ENCODE measurements around the gene SH3PXD2B.

Gene SH3PXD2B

DNA sequence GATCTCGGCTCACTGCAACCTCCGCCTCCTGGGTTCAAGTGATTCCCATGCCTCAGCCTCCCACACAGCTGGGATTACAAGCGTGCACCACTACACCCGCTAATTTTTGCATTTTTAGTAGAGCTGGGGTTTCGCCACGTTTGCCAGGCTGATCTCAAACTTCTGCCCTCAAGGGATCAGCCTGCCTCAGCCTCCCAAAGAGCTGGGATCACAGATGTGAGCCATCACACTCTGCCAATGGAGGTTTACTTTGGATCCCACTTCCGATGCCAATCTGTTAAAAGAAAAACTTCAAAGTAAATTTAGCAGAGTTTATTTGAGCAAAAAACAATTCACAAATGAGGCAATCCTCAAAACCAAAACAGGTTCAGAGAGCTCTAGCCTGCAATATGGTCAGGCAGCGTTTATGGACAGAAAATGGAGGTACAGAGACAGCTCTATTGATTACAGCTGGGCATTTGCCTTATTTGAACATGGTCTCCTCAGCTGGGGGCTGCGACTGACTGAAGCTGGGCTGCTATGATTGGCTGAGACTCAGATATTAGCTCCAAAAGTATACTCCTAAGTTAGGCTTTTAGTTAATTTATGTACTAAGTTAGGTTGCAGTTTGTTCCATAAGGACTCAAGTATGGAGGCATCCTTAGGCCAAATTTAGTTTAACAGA is 152.1 kb downstream of the SH3PXD2B start:
- TF ChIP-seq EGR1 (IDR thresholded peaks at IDR 0.05) (no peak), CREB1 (IDR thresholded peaks at IDR 0.05; ENCODE audit: low read depth) (no peak), RAD21 (IDR thresholded peaks at IDR 0.05; ENCODE audit: low read depth) (no peak), TAF1 (IDR thresholded peaks at IDR 0.05; ENCODE audit: low read depth) (no peak), EP300 (IDR thresholded peaks at IDR 0.05; ENCODE audit: borderline replicate concordance) (no peak), TEAD4 (IDR thresholded peaks at IDR 0.05) (no peak), CEBPB (IDR thresholded peaks at IDR 0.05) (no peak)

- TF ChIP-seq TCF12 (IDR thresholded peaks at IDR 0.05; ENCODE audit: low read depth) (no peak), ZBTB7A (IDR thresholded peaks at IDR 0.05; ENCODE audit: low read depth) (no peak), CREB1 (IDR thresholded peaks at IDR 0.05; ENCODE audit: low read depth) (no peak)
Measured at GRCh38 chr5:172299916-172300439, 154.3 kb downstream of the SH3PXD2B start.

- no peak for TF ChIP-seq TEAD4 (IDR thresholded peaks at IDR 0.05)
- TF ChIP-seq EGR1 (IDR thresholded peaks at IDR 0.05): no peak
- TF ChIP-seq ZBTB7A (IDR thresholded peaks at IDR 0.05; ENCODE audit: low read depth): no peak
- TF ChIP-seq REST (IDR thresholded peaks at IDR 0.05; ENCODE audit: low read depth): no peak
- TF ChIP-seq EP300 (IDR thresholded peaks at IDR 0.05; ENCODE audit: borderline replicate concordance): no peak
- no peak for TF ChIP-seq CEBPB (IDR thresholded peaks at IDR 0.05)
- TF ChIP-seq, protein P1, sequence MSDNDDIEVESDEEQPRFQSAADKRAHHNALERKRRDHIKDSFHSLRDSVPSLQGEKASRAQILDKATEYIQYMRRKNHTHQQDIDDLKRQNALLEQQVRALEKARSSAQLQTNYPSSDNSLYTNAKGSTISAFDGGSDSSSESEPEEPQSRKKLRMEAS (IDR thresholded peaks at IDR 0.05): no peak
- TF ChIP-seq CREB1 (IDR thresholded peaks at IDR 0.05; ENCODE audit: low read depth): no peak
- TF ChIP-seq TCF12 (IDR thresholded peaks at IDR 0.05; ENCODE audit: low read depth): no peak
- TF ChIP-seq FOXM1 (IDR thresholded peaks at IDR 0.05; ENCODE audit: borderline replicate concordance, low read depth): no peak
- TF ChIP-seq TAF1 (IDR thresholded peaks at IDR 0.05; ENCODE audit: low read depth): no peak
- TF ChIP-seq, protein P2, sequence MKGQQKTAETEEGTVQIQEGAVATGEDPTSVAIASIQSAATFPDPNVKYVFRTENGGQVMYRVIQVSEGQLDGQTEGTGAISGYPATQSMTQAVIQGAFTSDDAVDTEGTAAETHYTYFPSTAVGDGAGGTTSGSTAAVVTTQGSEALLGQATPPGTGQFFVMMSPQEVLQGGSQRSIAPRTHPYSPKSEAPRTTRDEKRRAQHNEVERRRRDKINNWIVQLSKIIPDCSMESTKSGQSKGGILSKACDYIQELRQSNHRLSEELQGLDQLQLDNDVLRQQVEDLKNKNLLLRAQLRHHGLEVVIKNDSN (IDR thresholded peaks at IDR 0.05): no peak
- no peak for TF ChIP-seq NFIC (IDR thresholded peaks at IDR 0.05)
- TF ChIP-seq RAD21 (IDR thresholded peaks at IDR 0.05; ENCODE audit: low read depth): no peak
- no peak for TF ChIP-seq YY1 (IDR thresholded peaks at IDR 0.05; ENCODE audit: low read depth)
Measured at GRCh38 chr5:172294831-172295230, 159.5 kb downstream of the SH3PXD2B start.

DNA sequence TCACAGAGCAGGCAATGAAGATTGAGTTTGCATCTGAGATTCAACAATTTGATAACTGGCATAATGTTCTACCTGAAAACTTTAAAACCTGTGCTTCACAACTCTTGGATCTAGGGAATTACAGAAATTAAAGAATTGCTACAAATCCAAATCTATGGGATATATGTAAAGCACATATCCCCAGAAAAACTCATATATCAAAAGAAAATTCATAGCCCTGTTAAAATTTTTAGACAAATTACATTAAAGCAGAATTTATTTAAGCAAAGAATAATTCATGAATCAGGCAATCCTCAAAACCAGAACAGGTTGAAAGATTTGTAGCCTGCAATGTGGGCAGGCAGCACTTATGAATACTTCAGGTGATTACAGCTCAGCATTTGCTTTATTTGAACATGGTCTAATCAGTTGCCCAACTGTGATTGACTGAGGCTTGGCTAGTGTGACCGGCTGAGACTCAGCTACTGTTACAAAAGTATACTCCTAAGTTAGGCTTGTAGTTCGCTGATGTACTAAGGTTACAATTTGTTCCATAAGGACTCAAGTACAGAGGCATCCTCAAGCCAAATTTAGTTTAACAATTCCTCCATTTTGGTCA is 160.5 kb downstream of the SH3PXD2B start:
- TF ChIP-seq TEAD4 (IDR thresholded peaks at IDR 0.05) (no peak), CREB1 (IDR thresholded peaks at IDR 0.05; ENCODE audit: low read depth) (no peak), EGR1 (IDR thresholded peaks at IDR 0.05) (no peak), YY1 (IDR thresholded peaks at IDR 0.05; ENCODE audit: low read depth) (no peak)

DNA sequence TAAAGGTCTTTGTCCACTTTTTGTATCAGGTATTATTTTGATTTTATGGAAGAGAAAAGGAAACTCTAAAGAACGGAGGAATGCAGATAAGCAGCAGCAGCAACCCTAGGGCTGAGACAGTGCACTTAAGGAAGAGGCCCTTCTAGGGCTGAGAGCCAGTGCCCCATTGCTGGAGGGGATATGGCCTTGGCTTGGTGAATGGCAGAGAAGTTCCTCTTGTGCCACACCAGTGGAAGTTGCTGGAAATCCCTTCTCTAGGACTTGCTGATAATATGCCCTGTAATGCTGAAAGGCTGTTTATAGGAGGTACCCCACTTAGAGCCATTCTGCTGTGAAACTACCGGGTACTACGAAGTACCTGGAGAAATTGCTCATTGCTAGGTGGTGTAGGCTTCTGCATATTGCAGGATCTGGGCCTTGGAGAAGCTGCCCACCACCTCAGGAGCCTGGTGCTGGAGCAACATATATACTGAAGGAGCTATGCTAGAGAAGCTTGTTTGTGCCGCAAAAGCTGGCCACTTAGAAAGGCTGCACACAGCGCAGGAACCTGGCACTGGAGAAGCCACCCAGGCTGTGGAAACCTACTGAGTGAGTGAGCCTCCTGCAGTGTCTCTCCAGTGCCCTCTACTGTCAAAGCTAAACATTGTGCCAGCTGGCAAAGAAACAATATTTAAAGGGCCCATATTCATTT is 161.1 kb downstream of the SH3PXD2B start:
- TF ChIP-seq FOXM1 (IDR thresholded peaks at IDR 0.05; ENCODE audit: borderline replicate concordance, low read depth): no peak
- no peak for TF ChIP-seq ZBTB7A (IDR thresholded peaks at IDR 0.05; ENCODE audit: low read depth)
- no peak for TF ChIP-seq TCF12 (IDR thresholded peaks at IDR 0.05; ENCODE audit: low read depth)
- no peak for TF ChIP-seq EGR1 (IDR thresholded peaks at IDR 0.05)
- no peak for TF ChIP-seq TEAD4 (IDR thresholded peaks at IDR 0.05)
- TF ChIP-seq YY1 (IDR thresholded peaks at IDR 0.05; ENCODE audit: low read depth): no peak
- no peak for TF ChIP-seq CEBPB (IDR thresholded peaks at IDR 0.05)
- TF ChIP-seq EP300 (IDR thresholded peaks at IDR 0.05; ENCODE audit: borderline replicate concordance): no peak
- TF ChIP-seq RAD21 (IDR thresholded peaks at IDR 0.05; ENCODE audit: low read depth): peak; percentile 96
- TF ChIP-seq NFIC (IDR thresholded peaks at IDR 0.05): peak; percentile 66
- TF ChIP-seq, protein P1 (IDR thresholded peaks at IDR 0.05): peak; percentile 40; the same call in 1 of the 2 replicates
- TF ChIP-seq REST (IDR thresholded peaks at IDR 0.05; ENCODE audit: low read depth): no peak
- TF ChIP-seq, protein P2 (IDR thresholded peaks at IDR 0.05): no peak
